Measurements from ENCODE around the gene SCN2B.

Gene SCN2B, protein sequence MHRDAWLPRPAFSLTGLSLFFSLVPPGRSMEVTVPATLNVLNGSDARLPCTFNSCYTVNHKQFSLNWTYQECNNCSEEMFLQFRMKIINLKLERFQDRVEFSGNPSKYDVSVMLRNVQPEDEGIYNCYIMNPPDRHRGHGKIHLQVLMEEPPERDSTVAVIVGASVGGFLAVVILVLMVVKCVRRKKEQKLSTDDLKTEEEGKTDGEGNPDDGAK

DNA sequence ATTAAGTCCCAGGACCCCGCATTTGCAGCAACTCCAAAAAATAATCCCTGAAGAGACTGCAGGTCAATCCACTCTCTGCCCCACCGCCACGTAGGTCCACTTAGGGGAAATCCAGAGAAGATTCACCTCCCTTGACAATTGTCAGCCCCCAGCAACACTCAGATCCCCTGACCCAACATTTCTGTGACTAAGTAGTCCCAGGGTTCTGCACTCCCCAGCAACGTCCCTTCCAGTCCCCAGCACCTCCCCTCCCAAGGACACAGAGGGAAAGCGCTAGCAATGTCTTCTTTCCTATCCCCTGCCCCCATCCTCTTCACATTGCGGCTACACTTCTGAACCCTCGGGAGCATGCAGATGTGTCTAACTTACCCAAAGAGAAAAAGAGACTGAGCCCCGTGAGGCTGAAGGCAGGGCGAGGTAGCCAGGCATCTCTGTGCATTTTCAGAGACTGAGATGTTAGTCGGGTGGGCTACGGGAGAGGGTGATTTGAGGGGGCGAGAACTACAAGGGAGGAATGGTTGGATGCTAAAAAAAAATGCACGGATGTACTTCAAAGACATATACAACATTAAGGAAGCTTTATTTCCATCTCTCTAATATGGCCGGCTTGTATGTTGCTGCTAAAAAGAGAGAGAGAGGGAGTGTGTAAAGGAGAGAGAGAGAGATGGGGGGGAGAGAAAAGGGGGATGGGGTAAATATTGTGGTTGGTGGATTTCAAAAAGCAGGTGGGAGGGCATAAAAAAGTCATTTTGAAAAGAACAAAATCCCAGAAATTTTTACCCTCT, at the start of gene SCN2B:
TSS of gene SCN2B (minus strand) at position 647 of the 785 bp plus-strand sequence. CDS start at position 439, 208 bp downstream.
- DNase-seq: no peak

DNA sequence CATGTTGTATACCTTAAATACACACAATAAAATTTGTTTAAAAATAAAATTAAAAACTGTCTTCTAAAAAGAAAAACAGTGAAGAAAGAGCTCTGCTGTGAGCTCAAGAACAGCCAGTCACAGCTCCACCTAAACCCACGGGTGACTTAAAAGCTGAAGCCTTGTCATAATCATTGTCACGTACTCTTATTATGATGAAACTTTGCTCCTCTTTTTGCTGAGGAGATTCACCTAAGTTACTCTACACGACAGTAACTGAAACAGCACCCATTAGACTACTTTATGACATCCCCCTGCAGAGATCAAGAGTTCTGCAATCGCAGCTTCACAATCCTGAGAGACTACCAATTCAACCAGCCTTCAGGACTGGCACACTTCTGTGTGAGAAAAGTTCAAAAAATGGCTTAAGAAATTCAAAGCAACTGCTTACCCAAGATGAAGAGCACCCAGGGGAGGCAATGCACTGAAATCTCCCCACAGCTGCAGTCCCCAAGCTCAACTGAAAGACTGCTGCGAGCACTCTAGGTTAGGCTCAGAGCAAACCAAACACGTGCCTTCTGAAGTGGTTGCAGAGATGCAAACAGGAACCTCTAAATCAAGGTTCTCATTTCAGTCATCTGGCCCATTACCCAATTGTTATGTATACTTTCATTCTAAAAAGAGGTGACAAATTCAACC, 48.2 kb upstream of the SCN2B start, which contains the start of gene JAML:
TSS of gene JAML (minus strand) at position 501 of the 678 bp plus-strand sequence. CDS start 10,145 bp downstream, outside the sequence.
- DNase-seq: no peak

DNA sequence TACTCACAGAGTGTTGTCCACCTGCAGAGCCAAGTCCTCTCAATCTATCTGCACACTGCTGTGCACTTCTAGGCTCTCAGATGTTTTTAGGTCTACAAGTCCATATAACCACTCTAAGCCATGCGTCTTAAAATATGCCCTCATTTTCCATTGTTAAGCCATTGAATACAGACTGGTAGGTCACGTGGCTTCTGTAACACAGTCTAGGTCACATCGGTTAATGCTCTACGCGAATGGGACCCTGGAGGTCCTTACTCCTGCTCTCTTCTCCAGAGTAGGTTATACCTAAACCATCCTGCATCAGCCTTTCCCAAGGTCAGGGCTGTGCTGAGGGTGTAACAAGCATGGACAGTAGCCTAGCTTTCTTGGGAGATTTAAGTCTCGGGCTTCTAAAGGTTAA, 47.6 kb upstream of the SCN2B start:
- DNase-seq: no peak

DNA sequence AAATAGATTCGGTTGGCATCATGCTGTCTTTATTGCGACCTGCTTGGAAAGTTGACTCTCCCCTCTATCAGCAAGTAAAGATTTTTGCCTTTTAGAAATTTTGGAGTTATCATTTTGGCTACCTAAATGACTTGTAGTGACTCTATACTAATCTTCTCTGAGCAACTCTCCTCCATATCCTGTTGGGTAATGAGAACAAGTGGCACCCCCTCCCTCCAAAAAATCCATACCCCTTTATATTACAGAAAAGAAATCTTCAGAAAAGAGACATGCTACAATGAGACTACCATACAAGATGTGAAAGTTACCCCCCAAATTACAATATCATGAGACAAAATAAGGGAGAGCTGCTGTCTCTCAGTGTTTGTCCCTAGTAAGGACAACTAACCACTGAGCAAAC, 47.1 kb upstream of the SCN2B start:
- no peak for DNase-seq

DNA sequence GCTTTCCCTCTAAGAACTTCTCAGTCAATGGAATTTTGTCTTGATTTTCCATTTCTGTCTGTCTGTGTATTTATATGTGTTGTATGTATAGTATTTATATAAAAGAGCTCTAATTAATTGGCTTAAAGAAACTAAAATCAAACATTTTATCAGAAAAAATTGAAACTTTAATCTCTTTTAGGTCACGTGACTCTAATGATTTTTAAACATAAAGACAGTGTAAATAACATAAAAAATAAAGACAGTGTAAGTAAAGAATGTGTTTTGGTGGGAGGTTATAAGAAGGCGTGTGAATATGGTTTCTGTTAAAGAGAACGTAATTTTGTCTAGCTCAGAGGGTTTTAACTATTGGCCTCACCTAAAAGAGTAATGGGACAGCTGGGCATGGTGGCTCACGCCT, 46.0 kb upstream of the SCN2B start:
- DNase-seq: no peak

DNA sequence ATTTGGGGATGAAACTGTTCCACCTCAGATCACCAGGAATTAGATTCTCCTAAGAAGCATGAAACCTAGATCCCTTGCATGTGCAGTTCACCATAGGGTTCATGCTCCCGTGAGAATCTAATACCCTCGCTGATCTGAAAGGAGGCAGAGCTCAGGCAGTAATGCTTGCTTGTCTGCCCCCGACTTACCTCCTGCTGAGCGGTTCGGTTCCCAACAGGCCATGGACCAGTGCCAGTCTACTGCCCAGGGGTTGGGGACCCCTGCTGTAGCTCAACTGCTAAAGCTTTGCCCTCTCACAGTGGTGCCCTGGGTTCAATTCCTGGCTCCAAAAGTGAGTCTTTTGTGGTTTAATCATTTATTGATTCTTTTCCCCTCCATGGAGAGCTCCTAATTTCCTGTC, 45.0 kb upstream of the SCN2B start:
- DNase-seq: no peak

DNA sequence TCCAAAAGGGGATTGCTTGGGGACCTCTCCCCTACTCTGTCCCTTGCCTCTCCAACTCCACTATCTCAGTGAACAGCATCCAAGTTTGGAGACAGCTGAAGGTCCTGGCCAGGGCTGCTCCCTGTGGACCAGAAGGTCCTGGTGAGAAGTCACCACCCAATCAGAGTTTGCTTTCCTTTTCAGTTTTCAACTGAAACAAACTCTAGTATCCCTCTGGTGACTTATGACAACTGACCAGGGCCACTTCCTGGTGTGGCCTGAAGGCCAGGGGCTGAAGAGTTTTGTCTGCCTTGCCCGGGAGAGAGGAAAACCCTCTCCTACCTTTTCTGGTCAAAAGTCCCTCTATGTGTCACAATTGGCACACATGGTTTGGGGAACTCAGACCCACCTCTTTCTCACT, 43.3 kb upstream of the SCN2B start:
- no peak for DNase-seq

DNA sequence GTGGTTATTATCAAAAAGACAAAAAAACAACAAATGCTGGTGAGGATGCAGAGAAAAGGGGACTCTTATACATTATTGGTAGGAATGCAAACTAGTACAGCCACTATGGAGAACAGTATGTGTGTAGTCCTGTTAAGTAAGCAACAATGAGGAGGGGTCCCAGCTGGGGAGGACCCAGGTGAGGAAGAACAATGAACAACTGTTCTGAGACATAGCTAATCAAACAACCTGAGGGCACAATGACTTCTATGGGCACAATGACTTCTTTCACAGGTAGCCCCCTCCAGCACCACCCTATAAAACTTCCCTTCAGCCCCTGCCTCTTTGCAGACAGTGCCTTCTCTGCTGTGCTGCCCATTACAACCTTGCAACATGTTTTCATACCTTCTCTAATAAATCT, 42.8 kb upstream of the SCN2B start:
- no peak for DNase-seq

DNA sequence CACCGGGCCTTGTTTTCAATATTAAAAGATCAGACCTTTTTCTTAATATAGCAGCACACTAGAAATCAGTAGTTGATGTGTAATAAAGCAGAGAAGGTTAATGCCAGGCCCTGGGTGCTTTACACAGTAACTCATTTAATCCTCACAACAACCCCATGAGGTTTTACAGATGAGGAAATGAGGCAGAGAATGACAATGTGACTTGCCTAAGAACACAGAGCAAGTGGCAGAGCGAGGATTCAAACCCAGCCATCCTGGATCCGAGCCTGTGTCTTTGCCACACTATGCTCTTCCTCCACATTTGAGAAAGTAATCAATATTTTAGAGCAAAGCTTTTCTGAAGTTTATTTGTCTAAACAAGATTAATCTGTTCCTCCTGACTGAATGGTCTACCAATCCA, 41.1 kb upstream of the SCN2B start:
- no peak for DNase-seq

DNA sequence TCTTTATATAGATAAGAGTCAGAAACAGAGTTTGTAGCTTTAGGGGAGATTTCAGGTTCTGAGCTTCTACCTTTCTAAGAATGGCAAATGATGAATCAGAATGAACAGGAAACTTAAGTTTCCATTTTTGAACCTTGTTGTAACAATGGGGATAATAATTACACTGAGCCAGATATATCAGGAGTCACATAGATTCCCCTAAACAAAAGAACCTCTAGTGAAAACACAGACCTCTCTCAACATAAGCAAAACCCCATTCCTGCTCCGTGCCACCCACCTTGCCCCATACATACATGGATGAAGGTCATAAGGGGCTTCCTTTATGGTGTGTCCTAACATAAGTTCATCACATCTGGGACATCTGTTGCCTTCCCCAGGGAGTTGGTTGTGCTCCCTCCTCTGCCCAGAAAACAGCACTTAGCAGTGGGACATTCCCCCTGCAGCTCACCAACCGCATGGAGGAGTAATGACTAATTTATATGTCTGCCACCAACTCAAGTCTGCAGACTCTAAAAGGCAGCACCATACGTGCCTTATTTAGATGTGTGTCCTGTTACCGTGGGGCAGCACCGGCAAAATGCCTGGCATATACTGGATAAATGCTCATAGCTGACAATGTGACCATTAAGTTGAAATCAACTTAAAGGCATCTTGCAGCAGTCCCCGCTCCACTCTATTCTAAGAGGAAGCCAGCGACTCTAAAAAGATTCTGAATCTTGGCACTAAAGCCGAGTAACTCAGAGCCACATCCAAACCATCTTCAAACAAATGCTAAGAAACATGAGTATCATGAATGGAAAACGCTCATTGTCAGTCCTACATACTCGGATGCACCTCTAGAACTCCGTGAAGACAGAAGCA, 40.4 kb upstream of the SCN2B start:
- no peak for DNase-seq

DNA sequence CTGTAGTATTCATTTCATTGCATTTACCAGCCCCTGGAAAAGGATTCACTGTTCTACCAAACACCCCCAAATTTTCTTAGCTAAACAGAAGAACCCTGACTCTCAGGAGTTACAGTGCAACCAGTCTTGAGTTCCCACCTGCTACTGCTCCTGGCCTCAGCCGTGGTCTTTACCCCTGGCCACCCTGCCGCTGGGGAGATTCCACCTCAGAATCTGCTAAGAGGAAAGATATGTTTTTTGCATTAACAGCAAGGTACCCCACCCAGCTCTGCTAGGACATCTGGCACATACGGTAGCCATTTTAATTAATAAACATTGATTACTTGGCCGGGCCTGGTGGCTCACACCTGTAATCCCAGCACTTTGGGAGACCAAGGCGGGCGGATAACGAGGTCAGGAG, 39.3 kb upstream of the SCN2B start:
- DNase-seq: no peak

DNA sequence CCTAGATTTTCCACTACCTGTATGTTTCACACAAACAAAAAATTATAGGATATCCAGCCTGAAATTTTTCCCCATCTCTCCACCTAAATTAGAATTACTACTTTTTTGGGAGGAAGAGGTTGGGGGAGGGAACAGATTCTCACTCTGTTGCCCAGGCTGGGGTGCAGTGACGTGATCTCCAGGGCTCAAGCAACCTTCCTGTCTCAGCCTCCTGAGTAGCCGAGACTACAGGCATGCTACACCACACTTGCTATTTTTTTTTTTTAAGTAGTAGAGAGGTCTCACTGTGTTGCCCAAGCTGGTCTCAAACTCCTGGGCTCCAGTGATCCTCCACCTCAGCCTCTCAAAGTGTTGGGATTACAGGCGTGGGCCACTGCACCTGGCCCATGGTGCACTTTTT, 38.8 kb upstream of the SCN2B start:
- DNase-seq: no peak

DNA sequence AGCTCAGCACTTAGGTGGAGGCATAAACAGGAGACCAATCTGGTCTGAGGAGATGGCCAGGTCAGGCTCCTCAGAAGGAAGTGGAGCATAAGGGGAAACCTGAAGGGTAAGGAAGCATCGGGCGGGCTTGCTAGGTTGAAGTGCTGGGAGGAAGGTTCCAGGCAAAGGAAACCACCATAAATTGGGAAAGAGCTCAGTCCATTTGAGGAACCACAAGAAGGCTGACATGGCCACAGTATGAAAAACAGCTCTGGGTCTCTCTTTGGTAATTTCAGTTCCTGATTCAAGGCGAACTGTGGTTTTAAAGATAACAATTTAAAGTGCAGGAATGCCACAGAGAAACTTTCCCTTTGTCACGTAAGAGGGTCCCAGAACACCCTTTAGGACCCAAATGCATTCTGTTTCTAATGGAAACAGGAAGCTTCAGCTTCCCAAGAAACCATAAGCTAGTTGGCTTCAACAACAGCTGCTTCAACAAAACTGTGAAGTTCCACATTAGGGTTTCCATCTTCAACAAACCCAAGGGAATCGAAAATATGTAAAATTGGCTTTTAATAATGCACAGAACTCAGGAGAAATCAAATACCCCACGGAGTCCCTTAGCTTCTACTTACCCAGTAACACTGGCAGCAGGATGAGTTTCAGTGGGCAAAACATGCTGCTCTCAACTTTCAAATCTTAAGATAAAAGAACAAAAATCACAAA, 37.9 kb upstream of the SCN2B start:
- DNase-seq: peak; percentile 59

DNA sequence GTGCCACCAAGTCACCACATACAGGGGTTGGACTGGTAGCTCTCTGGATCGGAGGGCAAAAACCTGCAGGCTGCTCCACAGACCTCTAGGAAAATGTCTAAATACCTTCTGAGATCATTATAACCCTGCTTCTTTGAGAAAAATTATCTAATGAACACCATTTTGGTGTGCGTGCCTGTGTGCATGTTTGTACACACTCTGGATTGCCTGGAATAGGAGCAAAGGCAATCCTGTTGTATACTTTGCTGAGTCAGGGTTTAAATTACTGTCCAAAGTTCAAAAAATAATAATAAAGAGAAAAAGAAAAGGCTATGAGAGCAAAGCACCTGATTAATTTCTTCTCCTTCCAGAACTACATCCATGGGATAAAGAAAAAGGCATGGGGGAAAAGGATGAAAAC, 37.3 kb upstream of the SCN2B start:
- no peak for DNase-seq

DNA sequence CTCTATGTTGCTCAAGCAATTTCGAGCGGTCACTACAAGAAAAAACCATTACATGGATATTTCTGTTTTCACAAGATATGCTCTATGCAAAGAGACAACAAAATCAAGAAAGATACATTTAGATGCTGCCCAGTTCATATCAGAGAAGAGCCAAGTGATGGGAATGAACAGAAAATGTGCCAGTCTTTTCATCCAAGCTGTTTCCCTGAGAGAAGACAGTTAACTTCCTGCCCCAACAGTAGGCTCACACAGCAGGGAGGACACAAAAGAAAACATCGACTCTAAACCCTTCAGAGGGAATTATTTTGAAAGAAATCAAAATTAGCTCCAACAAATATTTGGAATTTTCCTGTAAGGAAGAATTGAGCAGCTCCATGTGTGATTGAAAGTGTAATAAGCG, 36.8 kb upstream of the SCN2B start:
- DNase-seq: no peak

DNA sequence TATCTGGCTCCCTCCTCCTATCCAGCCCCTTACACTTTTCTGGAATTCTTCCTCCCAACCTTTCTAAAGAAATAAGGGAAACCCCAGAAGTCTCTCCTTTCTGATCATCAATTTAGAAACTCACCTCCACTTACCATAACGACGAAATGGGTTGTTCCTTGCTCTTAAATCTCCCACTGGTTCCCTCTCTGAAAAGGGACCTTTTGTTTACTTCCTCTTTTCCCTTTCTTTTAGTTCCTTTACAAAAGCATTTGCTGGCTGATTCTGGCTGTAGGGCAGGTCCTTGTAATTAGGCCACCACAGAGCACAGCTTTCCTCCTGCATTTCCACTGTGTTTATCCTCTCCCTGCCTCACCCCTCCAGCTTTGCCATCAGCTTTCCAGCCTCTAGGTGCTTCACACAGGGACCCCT, 36.3 kb upstream of the SCN2B start:
- DNase-seq: peak; percentile 27

DNA sequence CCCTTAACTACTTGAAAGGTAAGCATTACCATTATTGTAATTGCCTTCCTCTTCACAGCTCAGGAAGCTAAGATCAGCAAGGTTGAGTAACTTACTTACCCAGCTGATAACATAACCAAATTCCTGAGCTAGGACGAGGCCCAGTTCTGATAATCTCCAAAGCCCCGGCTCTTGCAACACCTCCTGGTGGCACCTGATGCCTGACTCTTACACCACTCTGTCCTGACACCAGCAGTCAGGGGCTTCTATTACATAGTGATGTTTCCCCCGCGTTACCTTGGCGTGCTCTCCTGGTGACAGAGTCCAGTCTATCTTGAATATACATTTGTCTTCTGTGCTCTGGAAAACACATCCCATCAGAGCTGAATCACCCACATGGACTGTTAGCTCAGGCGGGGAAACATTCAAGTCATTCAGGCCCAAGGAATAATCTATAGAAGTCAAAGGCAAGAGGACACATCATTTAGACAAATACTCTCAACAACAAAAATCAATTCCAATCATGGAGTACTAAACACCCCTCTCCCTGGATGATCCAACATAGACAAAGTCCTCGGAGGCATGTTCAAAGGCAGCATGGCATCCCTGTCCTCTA, 35.8 kb upstream of the SCN2B start:
- no peak for DNase-seq

DNA sequence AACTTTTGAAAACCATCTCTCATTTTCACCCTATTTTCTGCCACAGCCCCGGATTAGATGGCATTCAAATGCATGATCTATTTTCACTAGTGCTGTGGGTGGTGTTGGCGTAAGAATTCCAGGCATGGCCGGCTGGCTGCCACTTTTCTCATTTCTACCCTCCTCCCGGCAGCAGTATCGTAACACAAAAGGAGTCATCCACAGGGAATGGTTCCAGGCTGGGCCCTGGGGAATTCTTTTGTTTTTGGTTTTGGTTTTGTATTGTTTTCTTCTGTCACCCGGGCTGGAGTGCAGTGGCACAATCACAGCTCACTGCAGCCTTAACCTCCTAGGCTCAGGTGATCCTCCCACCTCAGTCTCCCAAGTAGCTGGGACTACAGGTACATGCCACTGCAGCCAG, 34.6 kb upstream of the SCN2B start:
- no peak for DNase-seq

DNA sequence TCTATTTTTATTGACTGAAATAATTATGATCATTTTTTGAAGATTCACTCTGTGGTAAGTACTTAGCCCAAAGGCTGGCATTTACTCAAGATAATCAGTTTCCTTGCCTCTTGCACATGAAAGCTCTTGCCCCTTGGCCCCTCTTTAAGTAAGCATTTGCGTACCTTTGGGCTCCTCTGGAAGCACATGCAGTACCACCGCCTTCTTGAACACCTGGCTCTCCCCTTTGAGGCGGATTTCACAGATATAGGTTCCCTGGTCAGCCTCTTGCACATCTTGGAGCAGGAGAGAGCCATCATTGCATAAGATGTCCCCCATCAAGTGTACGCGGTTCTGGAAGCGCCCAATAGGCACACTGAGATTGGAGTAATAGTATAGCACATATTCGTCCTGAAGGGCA, 33.9 kb upstream of the SCN2B start:
- no peak for DNase-seq

DNA sequence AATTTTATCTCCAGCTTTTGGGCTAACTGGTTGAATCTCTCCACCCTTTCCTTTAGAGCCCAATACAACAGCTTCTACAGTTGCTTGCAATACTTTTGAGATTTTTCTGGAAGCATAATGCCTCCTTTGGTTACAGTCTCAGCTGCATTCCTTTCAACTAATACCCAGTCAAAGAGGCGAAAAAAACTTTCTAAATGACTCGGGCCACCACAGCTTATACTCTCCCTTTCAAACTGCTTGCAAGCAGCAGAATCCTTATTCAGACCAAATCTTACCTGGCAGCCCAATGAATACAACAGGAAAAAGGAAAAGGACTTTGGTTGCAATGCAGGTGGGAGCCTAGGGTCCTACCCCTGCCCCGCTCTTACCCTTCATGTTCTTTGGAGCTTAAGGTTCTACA, 32.6 kb upstream of the SCN2B start:
- DNase-seq: no peak

DNA sequence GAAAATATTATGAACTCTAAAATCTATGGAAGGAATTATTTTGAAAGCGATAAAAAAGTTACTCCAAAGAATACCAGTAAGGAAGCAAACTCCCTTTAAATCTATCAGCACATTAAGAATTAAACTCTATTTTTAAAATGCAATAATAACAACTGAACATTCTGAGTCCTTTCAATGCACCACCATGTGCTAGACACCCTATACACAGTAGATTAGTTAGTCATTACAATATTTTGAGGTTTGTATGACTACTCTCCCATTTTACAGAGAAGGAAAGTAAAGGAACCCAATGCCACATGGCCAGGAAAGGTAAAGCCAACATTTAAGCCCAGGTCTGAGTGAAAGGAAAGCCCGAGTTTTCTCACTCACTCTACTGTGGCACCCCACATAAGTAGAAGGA, 30.6 kb upstream of the SCN2B start:
- DNase-seq: no peak

All from GDM1 (cell line).